Thyroid gland (tissue), 4 donors: ENCODE measurements around the gene NFATC4. TPM values are rescaled to one million over a fixed set of nuclear protein-coding genes. Genes with fewer than 3 reads are reported as not detected.
A peak's percentile ranks its signal among the peaks of the same experiment; 100 is the strongest.

ENCODE experiments used
- DNase-seq, 2 donors: peaks; one replicate each; pipeline ENCODE4 v3.0.0-alpha.2; 2019
- H3K27ac ChIP-seq, 3 donors: fragments of 200-600 bp; sonication (generic); 1 replicate in 2 of 3; 2 replicates in 1 of 3; pipeline ENCODE4 v1.5.1; 2016 to 2019; ENCODE audit warnings: mild to moderate bottlenecking in 1 of 3, moderate library complexity in 1 of 3
- H3K27me3 ChIP-seq: fragments of 200-600 bp; sonication (generic); one replicate; pipeline ENCODE4 v1.5.1; 2019
- H3K36me3 ChIP-seq, 2 donors: fragments of 200-600 bp; sonication (generic); one replicate each; pipeline ENCODE4 v1.5.1; 2016 to 2019
- H3K4me1 ChIP-seq, 2 donors: fragments of 200-600 bp; sonication (generic); one replicate each; pipeline ENCODE4 v1.5.1; 2017 to 2019
- H3K4me3 ChIP-seq, 3 donors: fragments of 200-600 bp; sonication (generic); replicated peaks in 1 of 3; 1 replicate in 2 of 3; 2 replicates in 1 of 3; pipeline ENCODE4 v1.5.1; 2016; ENCODE audit warnings: mild to moderate bottlenecking in 1 of 3
- H3K9me3 ChIP-seq: fragments of 200-600 bp; sonication (generic); one replicate; pipeline ENCODE4 v1.5.1; 2017
- CTCF ChIP-seq, 6 experiments: fragments of 200-600 bp in 3 of 6; fragments of 450-650 bp in 3 of 6; sonication (generic) in 3 of 6; IDR thresholded peaks; one replicate each; pipeline ENCODE4 v1.5.1; 2016 to 2019; ENCODE audit warnings: antibody characterized with exemption in 6 of 6, mild to moderate bottlenecking in 2 of 6, inconsistent platforms in 1 of 6, moderate library complexity in 1 of 6
- POLR2A ChIP-seq, 2 donors: fragments of 450-650 bp; IDR thresholded peaks; one replicate each; pipeline ENCODE4 v1.6.1; 2017; ENCODE audit warnings: antibody characterized with exemption in 2 of 2, mild to moderate bottlenecking in 2 of 2, moderate library complexity in 1 of 2
- WGBS, 2 donors: methylation state at CpG; one replicate each; pipeline ENCODE4 v1.1.5; 2017; 5-methylcytosine and 5-hydroxymethylcytosine counted together
- intact Hi-C: fragments of 100-400 bp; cut with DNase I; formaldehyde crosslinking; loops from one replicate; pipeline ENCODE4 v1.15.1; 2023
- total RNA-seq, 4 donors: library from RNA; depleted of rRNA; stranded (reverse); fragments of >200 nt; gene quantifications; one replicate each; pipeline ENCODE4 v1.2.3, GENCODE V29; 2016

The NFATC4 gene
- total RNA-seq, 4 donors from 2014 or later: 19.4 to 41.3 (median 38.6) TPM

GRCh38 chr14:24334431-24335291 is 33.3 kb upstream of the NFATC4 start, which contains the start of gene ADCY4:
ADCY4 (minus strand) TSS chr14:24335071; CDS start chr14:24334652, 419 bp downstream.
- peak; percentile 28 to 38 for DNase-seq
- intact Hi-C loops: loop anchor here (2.0 to 5.0 kb wide), 2 partner anchors 33 to 102 kb away; partner anchors contain the start of gene NFATC4
- TF ChIP-seq POLR2A (IDR thresholded peaks at IDR 0.05) (peak in 1 of 2 donors; percentile 21), CTCF (IDR thresholded peaks at IDR 0.05) (no peak)
- H3K27ac ChIP-seq: peak within 1 kb of the TSS; percentile 57 to 78 (median 68)
- no peaks in the 10 kb centered on the region for H3K9me3 ChIP-seq
- H3K4me1 ChIP-seq: peaks cover 21 to 74% of the 10 kb centered on the region in 2 donors
- peak within 1 kb of the TSS; percentile 5 to 47 (median 9) for H3K4me3 ChIP-seq
- H3K36me3 ChIP-seq: no peaks in the 10 kb centered on the region
- 17 to 19% methylated on average over 38 to 52 of the region's 65 CpGs for WGBS, 2 donors
- H3K27me3 ChIP-seq: no peaks in the 10 kb centered on the region

GRCh38 chr14:24335461-24336171 is 32.4 kb upstream of the NFATC4 start:
- Histone ChIP-seq H3K27me3 (no peaks in the 10 kb centered on the region), H3K4me1 (peaks cover 21 to 80% of the 10 kb centered on the region in 2 donors), H3K4me3 (peak overlapping the region in 1 of 3 donors; percentile 47), H3K36me3 (no peaks in the 10 kb centered on the region), H3K9me3 (no peaks in the 10 kb centered on the region), H3K27ac (peak overlapping the region in 2 of 3 donors; percentile 54 to 68)
- whole genome bisulfite sequencing, 2 donors: 78 to 80% methylated on average over 12 of the region's 12 CpGs
- DNase-seq: no peak
- intact Hi-C loops: loop anchor here (2.0 kb wide), 1 partner anchor 101 kb away; no protein-coding TSS in a partner anchor
- TF ChIP-seq POLR2A (IDR thresholded peaks at IDR 0.05): no peak
- TF ChIP-seq CTCF (IDR thresholded peaks at IDR 0.05): no peak

- DNase-seq: no peak
- Histone ChIP-seq H3K4me1 (peaks cover 16 to 76% of the 10 kb centered on the region in 2 donors), H3K27ac (peak overlapping the region in 1 of 3 donors; percentile 71), H3K9me3 (no peaks in the 10 kb centered on the region), H3K27me3 (no peaks in the 10 kb centered on the region), H3K36me3 (no peaks in the 10 kb centered on the region), H3K4me3 (no peak overlapping the region)
- intact Hi-C loops: no loop called here
- 89% methylated on average over 6 to 7 of the region's 7 CpGs for WGBS, 2 donors
- TF ChIP-seq CTCF (IDR thresholded peaks at IDR 0.05) (no peak), POLR2A (IDR thresholded peaks at IDR 0.05) (no peak)
Measured at GRCh38 chr14:24337144-24337823, 30.7 kb upstream of the NFATC4 start.

GRCh38 chr14:24337824-24338175 is 30.2 kb upstream of the NFATC4 start:
- no peaks in the 10 kb centered on the region for H3K27me3 ChIP-seq
- intact Hi-C loops: no loop called here
- DNase-seq: peak; percentile 79 to 81
- WGBS, 2 donors: 53% methylated on average over 8 of the region's 8 CpGs
- peaks cover 11 to 70% of the 10 kb centered on the region in 2 donors for H3K4me1 ChIP-seq
- no peak overlapping the region for H3K4me3 ChIP-seq
- H3K36me3 ChIP-seq: no peaks in the 10 kb centered on the region
- H3K27ac ChIP-seq: peak overlapping the region in 1 of 3 donors; percentile 71
- H3K9me3 ChIP-seq: no peaks in the 10 kb centered on the region
- no peak for TF ChIP-seq CTCF (IDR thresholded peaks at IDR 0.05)
- TF ChIP-seq POLR2A (IDR thresholded peaks at IDR 0.05): no peak
